ENCODE results near the gene RIBC2. TPM values are rescaled to one million over a fixed set of nuclear protein-coding genes. Genes with fewer than 3 reads are reported as not detected.
A peak's percentile ranks its signal among the peaks of the same experiment; 100 is the strongest.

The RIBC2 gene
- polyA plus RNA-seq, 1 of the 3 experiments (the other 2 are of a cell fraction): not detected

- no peaks in the 10 kb centered on the region for H3F3A ChIP-seq (replicated peaks; ENCODE audit: insufficient read depth)
- TF ChIP-seq GATA2 (CRISPR knock-in tag; IDR thresholded peaks at IDR 0.05) (no peak), TCF12 (IDR thresholded peaks at IDR 0.05) (no peak), SMC3 (IDR thresholded peaks at IDR 0.05; ENCODE audit: low read depth, low read length) (no peak), PBX3 (IDR thresholded peaks at IDR 0.05) (no peak), USF2 (IDR thresholded peaks at IDR 0.05; ENCODE audit: borderline replicate concordance, low read depth, low read length) (no peak), ELF1 (IDR thresholded peaks at IDR 0.05) (no peak), MEF2A (IDR thresholded peaks at IDR 0.05; ENCODE audit: borderline replicate concordance, low read depth) (no peak), EP300 (IDR thresholded peaks at IDR 0.05; ENCODE audit: borderline replicate concordance in 1 of 2, low read depth in 1 of 2, low read length in 1 of 2) (no peak), FOXM1 (IDR thresholded peaks at IDR 0.05; ENCODE audit: low read depth) (no peak), TAF1 (IDR thresholded peaks at IDR 0.05; ENCODE audit: borderline replicate concordance, low read depth, low read length) (no peak)
- no peak overlapping the region for H3K4me3 ChIP-seq (ENCODE audit: low read depth in 2 of 2, low read length in 1 of 2)
- ChIA-PET CTCF (interaction anchor here (0.7 to 2.9 kb wide), 9 partner anchors 9 to 171 kb away, joined by 3 to 14 read pairs (median 5); partner anchors contain the start of gene FAM118A), POLR2A (no interaction called here)
- H3K9ac ChIP-seq: no peak overlapping the region
- H3K36me3 ChIP-seq (replicated peaks in 1 of 2; ENCODE audit: control insufficient read depth in 1 of 2, insufficient read depth in 2 of 2, low read length in 1 of 2): no peaks in the 10 kb centered on the region
- H2AFZ ChIP-seq (ENCODE audit: low read depth): no peak overlapping the region
- DNase-seq: no peak
- H3K4me2 ChIP-seq: no peak overlapping the region
- no peaks in the 10 kb centered on the region for H3K9me3 ChIP-seq
- H4K20me1 ChIP-seq (ENCODE audit: insufficient read depth): no peaks in the 10 kb centered on the region
- 90% methylated on average over 6 of the region's 6 CpGs for WGBS (ENCODE audit: low lambda C conversion rate)
- no peaks in the 10 kb centered on the region for H3K79me2 ChIP-seq (ENCODE audit: insufficient read depth)
- peak overlapping the region in 1 of 2 experiments; percentile 5; a peak in 1 of 4 replicates for H3K27ac ChIP-seq (ENCODE audit: low read depth in 2 of 2, low read length in 1 of 2)
- no peaks in the 10 kb centered on the region for H3K9me2 ChIP-seq
- peaks cover 0 to 7% of the 10 kb centered on the region in 2 experiments; a peak in 1 of 4 replicates for H3K4me1 ChIP-seq (ENCODE audit: control insufficient read depth in 1 of 2, insufficient read depth in 2 of 2, low read depth in 1 of 2, low read length in 1 of 2)
- no peaks in the 10 kb centered on the region for H3K27me3 ChIP-seq (ENCODE audit: insufficient read depth)
Observed at GRCh38 chr22:45434981-45435380, 21.5 kb downstream of the RIBC2 start.

GRCh38 chr22:45435544-45436139, 22.1 kb downstream of the RIBC2 start:
- CTCF ChIA-PET: interaction anchor here (0.6 to 2.8 kb wide), 7 partner anchors 16 to 167 kb away, joined by 3 to 7 read pairs (median 4); partner anchors contain the start of gene FAM118A
- Histone ChIP-seq H3K9ac (no peak overlapping the region), H3K27me3 (ENCODE audit: insufficient read depth) (no peaks in the 10 kb centered on the region), H3K4me2 (no peak overlapping the region), H4K20me1 (ENCODE audit: insufficient read depth) (no peaks in the 10 kb centered on the region), H3K9me3 (no peaks in the 10 kb centered on the region), H3K4me1 (ENCODE audit: control insufficient read depth in 1 of 2, insufficient read depth in 2 of 2, low read depth in 1 of 2, low read length in 1 of 2) (peaks cover 0 to 7% of the 10 kb centered on the region in 2 experiments; a peak in 1 of 4 replicates), H3K27ac (ENCODE audit: low read depth in 2 of 2, low read length in 1 of 2) (peak overlapping the region; percentile 5 to 16; a peak in 2 of 4 replicates), H3K9me2 (no peaks in the 10 kb centered on the region), H3K4me3 (ENCODE audit: low read depth in 2 of 2, low read length in 1 of 2) (no peak overlapping the region; a peak in 1 of 4 replicates), H3K79me2 (ENCODE audit: insufficient read depth) (no peaks in the 10 kb centered on the region), H3F3A (replicated peaks; ENCODE audit: insufficient read depth) (no peaks in the 10 kb centered on the region), H3K36me3 (replicated peaks in 1 of 2; ENCODE audit: control insufficient read depth in 1 of 2, insufficient read depth in 2 of 2, low read length in 1 of 2) (no peaks in the 10 kb centered on the region), H2AFZ (ENCODE audit: low read depth) (peak overlapping the region; percentile 71)
- peak; percentile 89 for DNase-seq
- POLR2A ChIA-PET: interaction anchor here (0.6 kb wide), 1 partner anchor 64 kb away, joined by 4 read pairs; no protein-coding TSS in a partner anchor
- TF ChIP-seq RCOR1 (IDR thresholded peaks at IDR 0.05; ENCODE audit: low read length) (peak; percentile 76), TEAD4 (IDR thresholded peaks at IDR 0.05; ENCODE audit: borderline replicate concordance, insufficient read depth) (no peak), REST (IDR thresholded peaks at IDR 0.05; ENCODE audit: low read depth, low read length) (no peak), USF2 (IDR thresholded peaks at IDR 0.05; ENCODE audit: borderline replicate concordance, low read depth, low read length) (no peak), CTCF (IDR thresholded peaks at IDR 0.05) (peak; percentile 96), NFIC (IDR thresholded peaks at IDR 0.05; ENCODE audit: borderline replicate concordance) (no peak), RAD21 (IDR thresholded peaks at IDR 0.05; ENCODE audit: low read length) (peak; percentile 86), SMC3 (IDR thresholded peaks at IDR 0.05; ENCODE audit: low read depth, low read length) (peak; percentile 96), MAX (IDR thresholded peaks at IDR 0.05; ENCODE audit: low read depth) (peak; percentile 79), YY1 (IDR thresholded peaks at IDR 0.05; ENCODE audit: low read depth) (no peak)
- WGBS (ENCODE audit: low lambda C conversion rate): 19% methylated on average over 12 of the region's 20 CpGs

Measured in SK-N-SH (cell line).